Hepatocyte (in vitro differentiated cells): ENCODE results near the gene UBE2J2. TPM values are rescaled to one million over a fixed set of nuclear protein-coding genes. Genes with fewer than 3 reads are reported as not detected.

Source experiments
- DNase-seq: peaks from one replicate; pipeline ENCODE4 v3.0.0-alpha.2; 2016; ENCODE audit warnings: low spot score
- H2AFZ ChIP-seq: fragments of 200-600 bp; sonication (generic); 2 replicates; pipeline ENCODE4 v1.6.0; 2016; ENCODE audit warnings: antibody characterized with exemption, mild to moderate bottlenecking
- H3K27ac ChIP-seq: fragments of 200-600 bp; sonication (generic); 2 replicates; pipeline ENCODE4 v1.5.1; 2016; ENCODE audit warnings: mild to moderate bottlenecking
- H3K27me3 ChIP-seq: fragments of 200-600 bp; sonication (generic); 2 replicates; pipeline ENCODE4 v1.6.1; 2016
- H3K36me3 ChIP-seq: fragments of 200-600 bp; sonication (generic); replicated peaks from 2 replicates; pipeline ENCODE4 v1.5.1; 2016; ENCODE audit warnings: low read depth; ENCODE audit not compliant: insufficient read depth
- H3K4me1 ChIP-seq: fragments of 200-600 bp; sonication (generic); 2 replicates; pipeline ENCODE4 v1.5.1; 2016; ENCODE audit warnings: mild to moderate bottlenecking, moderate library complexity; ENCODE audit not compliant: insufficient read depth
- H3K4me2 ChIP-seq: fragments of 200-600 bp; sonication (generic); 2 replicates; pipeline ENCODE4 v1.6.0; 2016
- H3K4me3 ChIP-seq: fragments of 200-600 bp; sonication (generic); 2 replicates; pipeline ENCODE4 v1.5.1; 2016; ENCODE audit warnings: mild to moderate bottlenecking
- H3K79me2 ChIP-seq: fragments of 200-600 bp; sonication (generic); 2 replicates; pipeline ENCODE4 v1.6.0; 2017; ENCODE audit warnings: mild to moderate bottlenecking
- H3K9me2 ChIP-seq: fragments of 200-600 bp; sonication (generic); replicated peaks from 2 replicates; pipeline ENCODE4 v1.6.0; 2017; ENCODE audit warnings: mild to moderate bottlenecking; ENCODE audit not compliant: insufficient read depth
- H3K9me3 ChIP-seq: fragments of 200-600 bp; sonication (generic); 2 replicates; pipeline ENCODE4 v1.5.1; 2016; ENCODE audit warnings: low read depth, mild to moderate bottlenecking
- H4K20me1 ChIP-seq: fragments of 200-600 bp; sonication (generic); 2 replicates; pipeline ENCODE4 v1.6.0; 2016; ENCODE audit warnings: mild to moderate bottlenecking; ENCODE audit not compliant: insufficient read depth, poor library complexity, severe bottlenecking
- EZH2 ChIP-seq: fragments of 200-600 bp; sonication (generic); IDR thresholded peaks from 2 replicates; pipeline ENCODE4 v1.6.1; 2016; ENCODE audit warnings: antibody characterized with exemption, mild to moderate bottlenecking, borderline replicate concordance
- EZH2phosphoT487 ChIP-seq: fragments of 200-600 bp; sonication (generic); IDR thresholded peaks from one replicate; pipeline ENCODE4 v1.6.1; 2018; ENCODE audit warnings: antibody characterized with exemption, mild to moderate bottlenecking, low read depth, moderate library complexity; ENCODE audit not compliant: unreplicated experiment, severe bottlenecking
- WGBS: methylation state at CpG from one replicate; pipeline ENCODE4 v1.1.6; 2016; ENCODE audit warnings: low lambda C conversion rate; ENCODE audit errors: missing lambda C conversion rate; 5-methylcytosine and 5-hydroxymethylcytosine counted together
- polyA plus RNA-seq: library from polyadenylated mRNA; unstranded; fragments of >200 nt; fragmentation: Nextera tagmentation; extraction: Ambion mirVana; gene quantifications from 2 replicates; pipeline ENCODE4 v1.2.1, GENCODE V29; 2016
- total RNA-seq: library from RNA; depleted of rRNA; stranded (reverse); fragments of >200 nt; gene quantifications from 2 replicates; pipeline ENCODE4 v1.2.3, GENCODE V29; 2014
- TF ChIP-seq, protein P1 (sequence below): fragments of 200-600 bp; sonication (generic); IDR thresholded peaks from 2 replicates; pipeline ENCODE4 v1.5.1; 2016; ENCODE audit warnings: antibody characterized with exemption, mild to moderate bottlenecking; ENCODE audit not compliant: poor library complexity

The UBE2J2 gene
- total and polyA plus RNA-seq, 2 experiments from 2014 or later, result 31.7 to 66.7 TPM

DNA sequence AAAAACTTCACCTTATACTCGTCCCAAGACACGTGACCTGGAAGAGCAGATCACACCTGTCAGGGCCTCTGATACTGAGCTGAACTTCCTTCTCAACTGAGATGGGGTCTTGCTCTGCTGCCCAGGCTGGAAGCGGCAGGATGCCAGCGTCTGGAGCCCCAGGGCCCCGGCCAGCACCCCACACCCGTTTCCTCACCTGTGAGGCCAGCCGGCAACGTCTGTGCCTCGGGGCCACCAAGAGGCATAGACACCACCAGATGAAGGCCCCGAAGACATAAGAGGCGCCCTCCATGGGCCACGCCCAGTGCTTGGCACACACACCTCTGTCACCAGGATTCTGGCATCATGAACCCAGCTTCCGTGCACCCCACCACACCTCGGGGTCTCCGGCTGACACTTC is 50.3 kb downstream of the UBE2J2 start:
- H3K4me3 ChIP-seq, result no peak overlapping the region
- H3K9me3 ChIP-seq, result no peaks in the 10 kb centered on the region
- H2AFZ ChIP-seq, result no peak overlapping the region
- H3K27ac ChIP-seq, result no peak overlapping the region
- peaks cover 34% of the 10 kb centered on the region for H4K20me1 ChIP-seq
- H3K4me1 ChIP-seq, result no peaks in the 10 kb centered on the region
- peaks cover 34% of the 10 kb centered on the region for H3K79me2 ChIP-seq
- no peaks in the 10 kb centered on the region for H3K9me2 ChIP-seq
- DNase-seq, result no peak
- no peak overlapping the region for H3K4me2 ChIP-seq
- no peaks in the 10 kb centered on the region for H3K36me3 ChIP-seq
- H3K27me3 ChIP-seq, result no peaks in the 10 kb centered on the region
- TF ChIP-seq, protein P1, sequence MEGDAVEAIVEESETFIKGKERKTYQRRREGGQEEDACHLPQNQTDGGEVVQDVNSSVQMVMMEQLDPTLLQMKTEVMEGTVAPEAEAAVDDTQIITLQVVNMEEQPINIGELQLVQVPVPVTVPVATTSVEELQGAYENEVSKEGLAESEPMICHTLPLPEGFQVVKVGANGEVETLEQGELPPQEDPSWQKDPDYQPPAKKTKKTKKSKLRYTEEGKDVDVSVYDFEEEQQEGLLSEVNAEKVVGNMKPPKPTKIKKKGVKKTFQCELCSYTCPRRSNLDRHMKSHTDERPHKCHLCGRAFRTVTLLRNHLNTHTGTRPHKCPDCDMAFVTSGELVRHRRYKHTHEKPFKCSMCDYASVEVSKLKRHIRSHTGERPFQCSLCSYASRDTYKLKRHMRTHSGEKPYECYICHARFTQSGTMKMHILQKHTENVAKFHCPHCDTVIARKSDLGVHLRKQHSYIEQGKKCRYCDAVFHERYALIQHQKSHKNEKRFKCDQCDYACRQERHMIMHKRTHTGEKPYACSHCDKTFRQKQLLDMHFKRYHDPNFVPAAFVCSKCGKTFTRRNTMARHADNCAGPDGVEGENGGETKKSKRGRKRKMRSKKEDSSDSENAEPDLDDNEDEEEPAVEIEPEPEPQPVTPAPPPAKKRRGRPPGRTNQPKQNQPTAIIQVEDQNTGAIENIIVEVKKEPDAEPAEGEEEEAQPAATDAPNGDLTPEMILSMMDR, result no peak
- TF ChIP-seq EZH2 (no peak), EZH2phosphoT487 (no peak)
- over 99% methylated on average over 12 of the region's 15 CpGs for WGBS

DNA sequence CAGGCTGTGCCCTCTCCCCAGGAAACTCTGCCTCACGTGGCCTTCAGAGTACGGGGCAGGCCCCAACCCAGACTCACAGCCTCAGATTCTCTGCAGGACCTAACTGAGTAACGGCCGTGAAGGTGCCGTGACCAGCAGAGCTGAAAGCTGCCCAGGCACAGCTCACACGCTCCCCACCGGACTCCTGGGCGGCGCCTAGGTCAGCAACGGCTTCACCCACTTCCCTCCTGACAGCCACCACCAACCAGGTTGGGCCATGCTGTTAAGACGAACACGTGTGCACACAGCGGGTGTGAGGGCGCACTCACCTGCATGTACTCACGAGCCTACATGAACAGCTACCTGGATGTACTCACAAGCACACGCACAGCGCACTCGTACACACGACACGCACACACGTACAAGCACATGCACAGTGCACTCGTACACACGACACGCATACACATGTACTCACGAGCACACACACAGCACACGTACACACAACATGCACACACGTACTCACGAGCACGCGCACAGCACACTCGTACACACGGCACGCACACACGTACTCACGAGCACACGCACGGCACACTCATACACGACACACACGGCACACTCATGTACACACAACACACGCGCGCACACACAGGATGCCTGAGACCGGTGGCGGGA is 51.0 kb downstream of the UBE2J2 start:
- H3K27me3 ChIP-seq, result no peaks in the 10 kb centered on the region
- H3K27ac ChIP-seq, result no peak overlapping the region
- no peak for DNase-seq
- no peaks in the 10 kb centered on the region for H3K9me3 ChIP-seq
- peaks cover 28% of the 10 kb centered on the region for H3K79me2 ChIP-seq
- peaks cover 31% of the 10 kb centered on the region for H4K20me1 ChIP-seq
- no peaks in the 10 kb centered on the region for H3K9me2 ChIP-seq
- no peak overlapping the region for H2AFZ ChIP-seq
- no peaks in the 10 kb centered on the region for H3K36me3 ChIP-seq
- no peak overlapping the region for H3K4me3 ChIP-seq
- no peaks in the 10 kb centered on the region for H3K4me1 ChIP-seq
- no peak overlapping the region for H3K4me2 ChIP-seq
- WGBS, result 98% methylated on average over 44 of the region's 44 CpGs
- TF ChIP-seq EZH2 (no peak), EZH2phosphoT487 (no peak)
- TF ChIP-seq, protein P1, result no peak

DNA sequence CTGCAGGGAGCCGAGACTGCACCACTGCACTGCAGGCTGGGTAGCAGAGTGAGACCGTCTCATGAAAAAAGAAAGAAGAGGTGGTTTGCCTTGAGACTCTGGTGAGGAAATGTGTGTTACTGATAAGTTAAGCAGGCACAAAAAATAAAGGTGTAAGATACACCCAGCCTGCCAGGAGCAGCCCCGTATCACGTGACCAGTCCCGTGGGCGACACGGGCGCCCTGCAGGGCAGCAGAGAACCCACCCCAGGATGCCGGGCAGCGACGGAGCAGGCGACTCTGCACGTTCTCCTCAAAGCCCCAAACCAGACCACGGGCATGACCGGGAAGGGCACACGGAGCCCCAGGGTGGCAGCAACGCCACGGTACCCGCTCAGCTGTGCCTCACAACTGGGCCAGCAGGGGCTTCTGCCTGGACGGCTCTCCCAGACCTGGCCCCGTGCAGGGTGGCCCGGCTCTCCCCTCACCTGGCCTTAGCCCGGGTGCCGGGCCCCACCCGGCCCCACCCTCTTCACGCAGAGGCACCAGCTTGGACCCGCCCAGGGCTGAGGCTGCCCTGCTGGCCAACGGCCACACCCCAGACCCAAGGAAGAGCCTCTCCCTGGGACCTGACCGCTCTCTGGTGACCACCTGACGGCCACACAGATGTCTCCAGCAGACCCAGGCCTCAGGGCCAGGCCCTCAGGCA is 51.6 kb downstream of the UBE2J2 start:
- no peak overlapping the region for H3K27ac ChIP-seq

DNA sequence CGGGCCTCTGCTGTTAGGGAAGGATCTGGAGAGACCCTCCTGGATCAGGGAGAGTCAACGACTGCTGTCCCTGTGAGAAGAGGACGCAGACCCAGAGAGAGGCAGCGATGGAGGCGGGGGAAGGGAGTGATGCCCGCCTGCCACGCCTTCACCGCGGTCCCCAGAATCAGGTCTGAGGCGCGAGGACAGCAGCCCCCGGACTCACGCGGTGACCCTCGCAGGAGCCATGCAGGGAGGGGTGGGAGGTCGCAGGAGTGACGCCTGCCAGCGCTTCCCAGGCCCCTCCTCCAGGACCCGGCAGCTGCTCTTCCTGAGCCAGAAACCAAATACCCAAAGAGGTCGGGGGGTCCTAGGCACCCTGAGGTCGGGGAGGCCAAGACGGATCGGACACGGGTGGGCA is 53.5 kb downstream of the UBE2J2 start:
- Histone ChIP-seq H3K4me2 (no peak overlapping the region), H3K79me2 (peaks cover 10% of the 10 kb centered on the region), H3K4me1 (no peaks in the 10 kb centered on the region), H3K27me3 (no peaks in the 10 kb centered on the region), H3K4me3 (no peak overlapping the region), H3K9me2 (no peaks in the 10 kb centered on the region), H4K20me1 (peaks cover 13% of the 10 kb centered on the region), H3K27ac (no peak overlapping the region), H2AFZ (no peak overlapping the region), H3K36me3 (no peaks in the 10 kb centered on the region), H3K9me3 (no peaks in the 10 kb centered on the region)
- no peak for DNase-seq
- 94% methylated on average over 24 of the region's 24 CpGs for WGBS
- no peak for TF ChIP-seq EZH2phosphoT487
- TF ChIP-seq EZH2, result no peak
- TF ChIP-seq, protein P1, result no peak

More for the DNA sequence above, 51.6 kb downstream of the UBE2J2 start:
- DNase-seq, result no peak
- no peaks in the 10 kb centered on the region for H3K4me1 ChIP-seq
- H3K9me3 ChIP-seq, result no peaks in the 10 kb centered on the region
- no peaks in the 10 kb centered on the region for H3K36me3 ChIP-seq
- H2AFZ ChIP-seq, result no peak overlapping the region
- H4K20me1 ChIP-seq, result peaks cover 30% of the 10 kb centered on the region
- H3K27me3 ChIP-seq, result no peaks in the 10 kb centered on the region
- peaks cover 23% of the 10 kb centered on the region for H3K79me2 ChIP-seq
- TF ChIP-seq EZH2, result no peak
- H3K4me3 ChIP-seq, result no peak overlapping the region
- H3K4me2 ChIP-seq, result no peak overlapping the region
- 98% methylated on average over 23 of the region's 30 CpGs for WGBS
- H3K9me2 ChIP-seq, result no peaks in the 10 kb centered on the region
